ENCODE measurements around the gene ATP8B4.
"Not testable (repeated sequence)": the region's sequence is repeated elsewhere in the genome, so short reads cannot be mapped to it uniquely, and the experiment has no call there.

Gene ATP8B4

DNA sequence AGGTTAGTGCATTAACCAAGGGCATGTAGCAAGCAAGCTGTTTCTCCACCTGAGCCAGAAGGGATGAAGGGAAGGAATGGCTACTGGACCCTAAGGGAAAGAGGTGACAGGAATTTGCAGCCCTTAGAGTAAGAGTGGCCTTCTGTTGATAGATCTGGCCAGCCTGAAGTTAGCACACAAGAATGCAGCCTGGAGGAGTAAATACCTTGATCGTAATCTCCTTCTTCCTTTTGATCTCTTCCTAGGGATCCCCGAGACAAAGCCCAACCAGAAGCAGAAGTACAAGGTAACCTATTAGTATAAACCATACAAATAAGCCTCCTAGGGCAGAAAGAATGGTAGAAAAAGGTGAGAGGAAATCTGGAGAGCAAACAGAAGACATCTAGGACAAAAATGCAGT lies 134.6 kb downstream of the ATP8B4 start:
- Mint-ChIP-seq H3K36me3 (no peaks in the 10 kb centered on the region), H3K27me3 (peaks cover 4% of the 10 kb centered on the region), H3K9me3 (no peaks in the 10 kb centered on the region), H3K4me3 (no peak overlapping the region), H3K27ac (no peak overlapping the region), H3K4me1 (no peaks in the 10 kb centered on the region)
- CTCF ChIA-PET, result no interaction called here
- DNase-seq, result no peak

DNA sequence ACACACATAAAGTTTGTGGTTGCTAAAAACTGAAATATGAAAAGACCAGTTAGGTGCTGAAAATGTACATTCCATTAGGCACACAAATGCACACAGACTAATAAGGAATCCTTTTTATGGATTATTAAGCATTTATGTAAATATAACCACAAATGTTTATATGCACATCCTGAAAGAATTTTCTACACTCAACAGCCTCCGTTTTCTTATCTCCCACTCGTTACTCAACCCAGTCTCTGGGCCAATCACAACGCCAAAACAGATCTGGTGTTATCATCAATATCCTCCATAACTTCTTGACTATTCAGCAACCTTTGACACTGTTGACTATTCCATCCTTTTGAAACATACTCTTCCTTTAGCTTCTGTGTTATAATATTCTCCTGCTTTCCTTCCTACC lies 136.4 kb downstream of the ATP8B4 start:
- Mint-ChIP-seq H3K27me3 (peaks cover 4% of the 10 kb centered on the region), H3K9me3 (no peaks in the 10 kb centered on the region), H3K4me1 (no peaks in the 10 kb centered on the region), H3K27ac (no peak overlapping the region), H3K4me3 (no peak overlapping the region), H3K36me3 (no peaks in the 10 kb centered on the region)
- CTCF ChIA-PET, result no interaction called here
- DNase-seq, result no peak

GRCh38 chr15:49979705-49980382 lies 139.2 kb downstream of the ATP8B4 start:
- Mint-ChIP-seq H3K36me3 (no peaks in the 10 kb centered on the region), H3K9me3 (no peaks in the 10 kb centered on the region), H3K4me1 (no peaks in the 10 kb centered on the region), H3K27ac (no peak overlapping the region), H3K4me3 (no peak overlapping the region), H3K27me3 (peaks cover 4% of the 10 kb centered on the region)
- DNase-seq, result no peak
- CTCF ChIA-PET, result no interaction called here

GRCh38 chr15:49978121-49978520 lies 140.9 kb downstream of the ATP8B4 start:
- no peak for DNase-seq
- H3K9me3 Mint-ChIP-seq, result no peaks in the 10 kb centered on the region
- no peak overlapping the region for H3K4me3 Mint-ChIP-seq
- CTCF ChIA-PET, result no interaction called here
- H3K36me3 Mint-ChIP-seq, result no peaks in the 10 kb centered on the region
- H3K4me1 Mint-ChIP-seq, result peaks cover 2% of the 10 kb centered on the region
- H3K27ac Mint-ChIP-seq, result no peak overlapping the region
- H3K27me3 Mint-ChIP-seq, result no peaks in the 10 kb centered on the region

DNA sequence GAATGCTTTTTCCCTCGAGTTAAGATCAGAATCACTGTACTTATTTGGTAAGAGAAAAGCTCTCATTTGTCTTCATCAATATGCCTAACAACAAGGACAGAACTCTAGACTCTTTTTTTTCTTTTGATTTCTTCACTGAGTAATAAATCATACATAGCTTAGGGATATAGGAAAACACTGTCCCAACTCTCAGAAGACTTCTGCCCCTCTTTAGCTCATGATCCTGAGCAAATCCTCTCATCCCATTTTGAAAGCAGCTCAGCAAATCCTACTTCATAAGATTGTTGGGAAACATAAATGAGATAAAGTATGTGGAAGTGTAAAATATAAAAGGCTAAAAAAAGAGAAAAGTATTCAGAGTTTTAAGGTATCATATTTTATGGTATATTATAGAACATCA lies 141.7 kb downstream of the ATP8B4 start:
- peaks cover 3% of the 10 kb centered on the region for H3K4me1 Mint-ChIP-seq
- DNase-seq, result no peak
- no peaks in the 10 kb centered on the region for H3K27me3 Mint-ChIP-seq
- H3K4me3 Mint-ChIP-seq, result no peak overlapping the region
- no peak overlapping the region for H3K27ac Mint-ChIP-seq
- CTCF ChIA-PET, result no interaction called here
- no peaks in the 10 kb centered on the region for H3K36me3 Mint-ChIP-seq
- no peaks in the 10 kb centered on the region for H3K9me3 Mint-ChIP-seq

- no peak for DNase-seq
These were observed 154.5 kb downstream of the ATP8B4 start for GRCh38 chr15:49964551-49964950.

GRCh38 chr15:49964061-49964460 lies 155.0 kb downstream of the ATP8B4 start:
- H3K27ac Mint-ChIP-seq, result no peak overlapping the region
- DNase-seq, result no peak

More at GRCh38 chr15:49964551-49964950, 154.5 kb downstream of the ATP8B4 start:
- Mint-ChIP-seq H3K4me1 (no peaks in the 10 kb centered on the region), H3K36me3 (no peaks in the 10 kb centered on the region), H3K27ac (no peak overlapping the region), H3K4me3 (no peak overlapping the region), H3K27me3 (no peaks in the 10 kb centered on the region), H3K9me3 (no peaks in the 10 kb centered on the region)
- CTCF ChIA-PET, result no interaction called here

GRCh38 chr15:49963033-49963772 lies 155.8 kb downstream of the ATP8B4 start:
- CTCF ChIA-PET, H3K4me1 Mint-ChIP-seq, H3K4me3 Mint-ChIP-seq, H3K9me3 Mint-ChIP-seq, H3K27ac Mint-ChIP-seq, H3K27me3 Mint-ChIP-seq, DNase-seq, H3K36me3 Mint-ChIP-seq: not testable (repeated sequence)

More at GRCh38 chr15:49964061-49964460, 155.0 kb downstream of the ATP8B4 start:
- Mint-ChIP-seq H3K4me1 (no peaks in the 10 kb centered on the region), H3K9me3 (no peaks in the 10 kb centered on the region), H3K4me3 (no peak overlapping the region), H3K27me3 (no peaks in the 10 kb centered on the region), H3K36me3 (no peaks in the 10 kb centered on the region)
- CTCF ChIA-PET, result no interaction called here

- CTCF ChIA-PET, result no interaction called here
- H3K4me3 Mint-ChIP-seq, result no peak overlapping the region
- no peak for DNase-seq
- H3K4me1 Mint-ChIP-seq, result no peaks in the 10 kb centered on the region
- no peak overlapping the region for H3K27ac Mint-ChIP-seq
- no peaks in the 10 kb centered on the region for H3K27me3 Mint-ChIP-seq
- H3K9me3 Mint-ChIP-seq, result peaks cover 1% of the 10 kb centered on the region
- H3K36me3 Mint-ChIP-seq, result no peaks in the 10 kb centered on the region
These were observed 156.9 kb downstream of the ATP8B4 start for GRCh38 chr15:49962044-49962602.

DNA sequence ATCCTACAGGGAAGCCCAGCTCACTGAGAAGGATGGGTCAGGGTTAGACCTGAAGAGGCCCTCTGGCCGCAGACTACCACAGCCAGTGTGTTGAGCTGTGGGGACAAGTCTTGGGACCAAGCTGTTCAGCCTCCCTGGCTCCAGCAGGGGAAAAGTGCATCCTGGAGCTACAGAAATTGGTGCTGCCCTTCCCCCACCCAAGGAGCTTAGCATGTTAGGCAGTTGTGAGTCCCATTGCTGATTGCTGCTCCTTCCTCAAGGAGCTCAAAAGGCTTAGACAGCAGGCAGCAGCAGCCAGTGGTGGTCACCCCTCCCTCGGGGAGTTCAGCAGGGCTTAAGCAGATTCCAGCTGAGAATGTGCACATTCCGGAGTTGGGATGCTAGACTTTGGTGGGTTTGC lies 165.6 kb downstream of the ATP8B4 start:
- Mint-ChIP-seq H3K27ac (no peak overlapping the region), H3K4me1 (no peaks in the 10 kb centered on the region), H3K9me3 (peaks cover 11% of the 10 kb centered on the region), H3K27me3 (no peaks in the 10 kb centered on the region), H3K4me3 (no peak overlapping the region), H3K36me3 (no peaks in the 10 kb centered on the region)
- DNase-seq, result no peak
- CTCF ChIA-PET, result no interaction called here

DNA sequence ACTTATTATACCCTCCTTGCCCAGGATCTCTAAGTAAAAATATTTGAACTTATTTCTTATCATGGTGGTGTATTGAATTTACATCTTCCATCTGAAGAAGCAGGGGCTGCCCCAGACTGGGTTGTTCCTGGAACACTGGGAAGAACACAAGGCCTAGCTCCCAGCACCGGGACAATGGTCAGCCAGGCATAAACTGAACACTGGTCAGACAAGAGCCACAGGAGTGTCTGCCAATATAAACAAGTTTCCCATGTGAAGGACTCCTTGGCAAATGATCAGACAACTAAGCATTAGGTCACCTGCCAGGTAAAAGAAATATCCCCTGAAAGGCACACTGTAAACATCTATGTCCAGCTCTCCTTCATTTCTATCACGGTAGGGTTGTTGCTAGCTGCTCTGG lies 172.4 kb downstream of the ATP8B4 start:
- Mint-ChIP-seq H3K27me3 (no peaks in the 10 kb centered on the region), H3K9me3 (peaks cover 9% of the 10 kb centered on the region), H3K27ac (no peak overlapping the region), H3K4me3 (no peak overlapping the region), H3K4me1 (no peaks in the 10 kb centered on the region), H3K36me3 (no peaks in the 10 kb centered on the region)
- no peak for DNase-seq
- CTCF ChIA-PET, result no interaction called here

DNA sequence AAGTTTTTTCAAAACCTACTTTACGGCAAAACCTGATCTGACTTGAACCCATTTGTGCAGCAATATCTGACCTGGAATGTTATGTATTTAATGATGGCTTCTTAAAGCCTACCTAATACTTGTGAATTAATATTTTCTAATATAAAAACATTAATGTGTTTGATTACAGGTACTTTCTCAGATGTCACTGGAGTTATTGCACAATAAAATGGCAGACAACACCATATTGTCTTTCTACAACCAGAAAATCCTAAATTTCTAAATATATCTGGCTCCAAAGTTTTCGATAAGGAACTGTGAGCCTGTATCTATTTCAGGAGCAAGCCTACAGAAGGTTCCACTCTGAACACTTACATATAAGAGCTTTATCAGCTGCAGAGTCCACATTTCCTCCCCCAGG lies 184.5 kb downstream of the ATP8B4 start:
- DNase-seq, result no peak
- Mint-ChIP-seq H3K9me3 (no peaks in the 10 kb centered on the region), H3K27me3 (no peaks in the 10 kb centered on the region), H3K4me3 (no peak overlapping the region), H3K36me3 (no peaks in the 10 kb centered on the region), H3K4me1 (no peaks in the 10 kb centered on the region), H3K27ac (no peak overlapping the region)
- CTCF ChIA-PET, result no interaction called here

DNA sequence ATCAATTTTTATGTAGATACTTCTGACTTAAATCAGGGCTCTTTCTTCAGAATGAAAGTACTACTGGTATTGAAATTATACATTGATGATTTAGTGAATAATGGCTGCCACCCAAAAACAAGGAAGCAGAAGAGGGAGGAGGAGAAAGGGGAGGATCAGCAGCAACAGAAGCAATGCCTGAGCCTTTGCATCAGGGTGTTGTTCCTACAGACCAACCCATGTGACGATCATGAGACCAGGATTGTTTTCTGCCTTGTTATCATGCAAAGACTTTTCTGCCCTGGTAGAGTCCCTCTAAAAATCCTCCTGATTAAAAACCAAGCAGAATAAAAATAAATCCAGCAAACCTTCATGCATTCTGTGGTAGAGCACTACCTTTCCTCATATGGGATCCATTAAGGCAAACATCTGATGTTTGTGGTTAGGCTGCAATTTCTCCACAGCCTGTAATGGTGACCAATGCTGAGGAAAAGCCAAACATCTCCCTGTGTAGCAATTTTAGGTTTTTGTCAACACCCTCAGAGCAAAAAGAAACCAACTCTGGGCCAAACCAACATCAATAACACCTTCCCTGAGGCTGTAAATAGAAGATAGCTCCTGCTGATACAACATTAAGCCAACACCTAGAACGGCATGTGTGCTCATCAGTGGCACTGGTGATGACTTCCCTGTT lies 191.7 kb downstream of the ATP8B4 start:
- CTCF ChIA-PET, result no interaction called here
- Mint-ChIP-seq H3K36me3 (no peaks in the 10 kb centered on the region), H3K27ac (no peak overlapping the region), H3K9me3 (no peaks in the 10 kb centered on the region), H3K4me3 (no peak overlapping the region), H3K4me1 (no peaks in the 10 kb centered on the region), H3K27me3 (no peaks in the 10 kb centered on the region)
- DNase-seq, result no peak

DNA sequence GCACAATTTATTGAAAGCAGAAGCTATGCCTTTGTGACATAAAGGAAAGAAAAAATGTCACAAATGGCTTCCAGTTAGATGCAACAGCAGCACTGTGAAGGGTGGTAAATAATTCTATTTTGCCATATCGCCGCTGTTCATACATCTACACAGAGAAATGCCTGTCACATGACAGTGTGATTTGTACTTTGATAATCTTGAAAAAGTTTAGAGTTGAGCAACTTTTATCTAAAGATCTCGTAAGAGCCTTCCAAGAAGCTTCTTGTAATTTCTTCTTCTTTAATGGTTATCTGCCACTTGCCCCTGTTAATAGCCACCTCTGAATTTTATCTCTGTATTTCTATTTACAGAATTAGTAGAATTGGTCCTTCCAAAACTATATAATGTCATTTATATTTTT lies 192.3 kb downstream of the ATP8B4 start:
- Mint-ChIP-seq H3K4me1 (no peaks in the 10 kb centered on the region), H3K27ac (no peak overlapping the region), H3K36me3 (no peaks in the 10 kb centered on the region), H3K9me3 (no peaks in the 10 kb centered on the region), H3K4me3 (no peak overlapping the region), H3K27me3 (no peaks in the 10 kb centered on the region)
- CTCF ChIA-PET, result no interaction called here
- DNase-seq, result no peak

DNA sequence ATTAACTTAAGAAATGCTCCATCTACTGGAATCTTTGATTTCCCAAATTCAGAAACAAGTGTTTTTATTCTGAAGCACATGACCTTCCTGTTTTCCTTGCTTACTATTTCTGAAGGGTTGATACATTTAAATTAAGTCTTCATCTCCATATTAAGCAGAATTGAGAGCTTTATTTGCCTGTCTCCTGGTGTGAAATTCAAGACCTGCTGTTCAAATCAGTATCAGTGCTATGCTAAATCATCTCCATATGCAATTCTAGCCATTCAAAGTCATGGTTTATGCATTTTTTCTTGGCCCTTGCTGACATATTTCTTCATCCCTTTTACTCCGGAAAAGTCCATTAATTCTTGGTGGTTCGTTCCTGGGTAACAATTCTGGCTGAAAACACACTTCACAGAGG lies 195.4 kb downstream of the ATP8B4 start:
- no peaks in the 10 kb centered on the region for H3K36me3 Mint-ChIP-seq
- H3K27ac Mint-ChIP-seq, result no peak overlapping the region
- no peaks in the 10 kb centered on the region for H3K4me1 Mint-ChIP-seq
- no peaks in the 10 kb centered on the region for H3K27me3 Mint-ChIP-seq
- DNase-seq, result no peak
- H3K9me3 Mint-ChIP-seq, result no peaks in the 10 kb centered on the region
- no peak overlapping the region for H3K4me3 Mint-ChIP-seq
- CTCF ChIA-PET, result no interaction called here
